Measurements from ENCODE around the gene KAT8. TPM values are rescaled to one million over a fixed set of nuclear protein-coding genes. Genes with fewer than 3 reads are reported as not detected.
A peak's percentile ranks its signal among the peaks of the same experiment; 100 is the strongest.

KAT8 gene
- polyA plus RNA-seq, 3 donors: 34.5 to 136 (median 42.0) TPM

- H3K4me3 Mint-ChIP-seq: no peak overlapping the region
- peaks cover 92% of the 10 kb centered on the region for H4K20me1 ChIP-seq (ENCODE audit: insufficient read depth, low read length)
- no peaks in the 10 kb centered on the region for H3K9me3 ChIP-seq (replicated peaks in 1 of 2; ENCODE audit: control insufficient read depth in 1 of 2, insufficient read depth in 1 of 2, low read length in 2 of 2)
- H3K36me3 Mint-ChIP-seq: peaks cover 65 to 79% of the 10 kb centered on the region in 2 donors
- no peak for DNase-seq
- H3K79me2 ChIP-seq (ENCODE audit: insufficient read depth, low read length): peaks cover 65% of the 10 kb centered on the region
- no peaks in the 10 kb centered on the region for H3K27me3 ChIP-seq (ENCODE audit: control insufficient read depth in 2 of 2, insufficient read depth in 2 of 2, low read length in 2 of 2)
- H3K36me3 ChIP-seq (replicated peaks in 1 of 2; ENCODE audit: control insufficient read depth in 1 of 2, insufficient read depth in 2 of 2, low read length in 2 of 2): peaks cover 70 to 95% of the 10 kb centered on the region in 2 donors
- peaks cover 0 to 5% (median 1%) of the 10 kb centered on the region in 3 donors for H3K27me3 Mint-ChIP-seq (ENCODE audit: low read depth in 3 of 3)
- TF ChIP-seq CTCF (IDR thresholded peaks at IDR 0.05): no peak
- intact Hi-C loops (cut with micrococcal nuclease): no loop called here
- H3K4me1 ChIP-seq (ENCODE audit: control insufficient read depth in 1 of 2, insufficient read depth in 2 of 2, low read length in 2 of 2): peaks cover 10 to 23% of the 10 kb centered on the region in 2 donors
- H3K4me2 ChIP-seq (replicated peaks; ENCODE audit: extremely low read depth, low read length, poor library complexity, severe bottlenecking): no peak overlapping the region
- no peak overlapping the region for H3K4me3 ChIP-seq (replicated peaks in 1 of 3; ENCODE audit: low read depth in 2 of 3, low read length in 3 of 3)
- 93% methylated on average over 13 of the region's 13 CpGs for WGBS (ENCODE audit: insufficient coverage)
- no peak overlapping the region for H3K27ac ChIP-seq (ENCODE audit: low read depth in 1 of 2, low read length in 2 of 2)
- peak overlapping the region in 4 of 7 donors; percentile 20 to 69 (median 40) for H3K27ac Mint-ChIP-seq
- peaks cover 27% of the 10 kb centered on the region for H3K4me1 Mint-ChIP-seq
- no peak overlapping the region for H2AFZ ChIP-seq (ENCODE audit: insufficient read depth, low read depth, low read length, poor library complexity, severe bottlenecking)
- H3K9me3 Mint-ChIP-seq: no peaks in the 10 kb centered on the region
- H3K9ac ChIP-seq (ENCODE audit: insufficient read depth, low read length, poor library complexity, severe bottlenecking): no peak overlapping the region
These were observed 36.6 kb upstream of the KAT8 start for GRCh38 chr16:31080756-31081419.

GRCh38 chr16:31081428-31082351 lies 35.8 kb upstream of the KAT8 start:
- no peak overlapping the region for H3K4me3 ChIP-seq (replicated peaks in 1 of 3; ENCODE audit: low read depth in 2 of 3, low read length in 3 of 3)
- H3K36me3 ChIP-seq (replicated peaks in 1 of 2; ENCODE audit: control insufficient read depth in 1 of 2, insufficient read depth in 2 of 2, low read length in 2 of 2): peaks cover 66 to 94% of the 10 kb centered on the region in 2 donors
- Mint-ChIP-seq H3K27me3 (ENCODE audit: low read depth in 3 of 3) (peaks cover 0 to 5% (median 2%) of the 10 kb centered on the region in 3 donors), H3K36me3 (peaks cover 60 to 76% of the 10 kb centered on the region in 2 donors), H3K27ac (peak overlapping the region in 5 of 7 donors; percentile 6 to 89 (median 39)), H3K9me3 (no peaks in the 10 kb centered on the region), H3K4me3 (no peak overlapping the region), H3K4me1 (peaks cover 27% of the 10 kb centered on the region)
- WGBS (ENCODE audit: insufficient coverage): 83% methylated on average over 24 of the region's 26 CpGs
- H3K79me2 ChIP-seq (ENCODE audit: insufficient read depth, low read length): peaks cover 57% of the 10 kb centered on the region
- TF ChIP-seq CTCF (IDR thresholded peaks at IDR 0.05): no peak
- no peak overlapping the region for H2AFZ ChIP-seq (ENCODE audit: insufficient read depth, low read depth, low read length, poor library complexity, severe bottlenecking)
- H3K4me2 ChIP-seq (replicated peaks; ENCODE audit: extremely low read depth, low read length, poor library complexity, severe bottlenecking): no peak overlapping the region
- peak in 1 of 3 donors; percentile 29 for DNase-seq
- no peaks in the 10 kb centered on the region for H3K9me3 ChIP-seq (replicated peaks in 1 of 2; ENCODE audit: control insufficient read depth in 1 of 2, insufficient read depth in 1 of 2, low read length in 2 of 2)
- peak overlapping the region in 1 of 2 donors; percentile 56 for H3K27ac ChIP-seq (ENCODE audit: low read depth in 1 of 2, low read length in 2 of 2)
- H3K27me3 ChIP-seq (ENCODE audit: control insufficient read depth in 2 of 2, insufficient read depth in 2 of 2, low read length in 2 of 2): no peaks in the 10 kb centered on the region
- no peak overlapping the region for H3K9ac ChIP-seq (ENCODE audit: insufficient read depth, low read length, poor library complexity, severe bottlenecking)
- intact Hi-C loops (cut with micrococcal nuclease): no loop called here
- peaks cover 10 to 23% of the 10 kb centered on the region in 2 donors for H3K4me1 ChIP-seq (ENCODE audit: control insufficient read depth in 1 of 2, insufficient read depth in 2 of 2, low read length in 2 of 2)
- peaks cover 84% of the 10 kb centered on the region for H4K20me1 ChIP-seq (ENCODE audit: insufficient read depth, low read length)
